GM18520 (cell line): ENCODE results near the gene SLC47A1.

Experiments used
- ATAC-seq: cut with Tn5 transposase; IDR thresholded peaks from one replicate; pipeline ENCODE4 v1.9.1; 2021; ENCODE audit not compliant: unreplicated experiment

The SLC47A1 gene

GRCh38 chr17:19592316-19592715, 58.7 kb downstream of the SLC47A1 start:
- ATAC-seq: no peak

- ATAC-seq: no peak
Measured at GRCh38 chr17:19596869-19597268, 63.2 kb downstream of the SLC47A1 start.

GRCh38 chr17:19610311-19610710, 76.7 kb downstream of the SLC47A1 start:
- no peak for ATAC-seq

- no peak for ATAC-seq
Measured at GRCh38 chr17:19610879-19611278, 77.2 kb downstream of the SLC47A1 start.

- no peak for ATAC-seq
Measured at GRCh38 chr17:19613979-19614378, 80.3 kb downstream of the SLC47A1 start.

- no peak for ATAC-seq
Measured at GRCh38 chr17:19614900-19615299, 81.2 kb downstream of the SLC47A1 start.

GRCh38 chr17:19618015-19618414, 84.4 kb downstream of the SLC47A1 start:
- ATAC-seq: no peak

- ATAC-seq: no peak
Measured at GRCh38 chr17:19619705-19620325, 86.2 kb downstream of the SLC47A1 start.

- ATAC-seq: no peak
Measured at GRCh38 chr17:19621697-19622096, 88.0 kb downstream of the SLC47A1 start.

GRCh38 chr17:19626079-19626478, 92.4 kb downstream of the SLC47A1 start:
- no peak for ATAC-seq
